HT-29 (cell line): ENCODE results near the gene CHMP4B. TPM values are rescaled to one million over a fixed set of nuclear protein-coding genes. Genes with fewer than 3 reads are reported as not detected.

ENCODE experiments used
- DNase-seq: peaks from one replicate; pipeline ENCODE4 v3.0.0-alpha.2; 2015; ENCODE audit warnings: low spot score
- total RNA-seq: library from RNA; depleted of rRNA; stranded (reverse); fragments of >200 nt; shearing (Covaris generic); gene quantifications from 2 replicates; pipeline ENCODE4 v1.2.3, GENCODE V29; 2014

CHMP4B gene
- total RNA-seq, 1 experiment from 2014 or later = 120 TPM

DNA sequence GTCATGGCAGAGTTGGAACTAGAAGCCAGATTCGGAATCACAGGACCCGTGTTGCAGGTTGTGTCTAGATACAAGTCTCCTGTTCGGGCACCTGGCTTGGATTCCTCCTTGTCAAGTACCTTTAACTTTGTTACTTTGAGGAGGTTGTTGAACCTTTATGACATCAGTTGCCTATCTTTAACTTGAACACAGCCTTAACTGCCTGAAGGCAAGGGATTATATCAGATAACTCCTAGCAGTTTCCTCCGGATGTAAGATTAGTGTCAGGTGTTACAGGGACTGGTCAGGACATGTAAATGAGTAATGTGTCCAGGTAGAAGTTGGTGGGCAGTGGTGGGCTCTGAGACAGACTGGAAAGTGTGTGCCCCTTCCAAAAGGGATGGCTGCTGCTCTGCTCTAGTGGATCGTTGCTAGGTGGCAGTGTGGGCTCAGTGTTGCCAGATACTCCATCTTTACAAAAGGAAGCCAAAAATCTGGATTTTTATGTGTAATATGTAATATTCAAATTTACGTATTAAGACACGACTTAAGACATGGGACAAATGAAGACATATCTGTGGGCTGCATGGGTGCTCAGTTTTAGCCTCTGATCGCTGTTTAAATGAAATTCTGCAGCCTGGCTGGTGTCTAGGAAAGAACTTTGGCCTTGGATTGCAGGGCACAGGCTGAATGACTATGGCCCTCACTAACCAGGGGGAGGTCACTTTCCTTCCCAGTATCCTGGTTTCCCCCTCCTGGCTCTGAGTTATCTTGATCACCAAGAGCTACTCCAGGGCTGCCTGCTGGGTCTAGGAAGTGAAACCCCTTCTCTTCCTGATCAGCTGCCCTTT, 27.1 kb downstream of the CHMP4B start:
- no peak for DNase-seq

DNA sequence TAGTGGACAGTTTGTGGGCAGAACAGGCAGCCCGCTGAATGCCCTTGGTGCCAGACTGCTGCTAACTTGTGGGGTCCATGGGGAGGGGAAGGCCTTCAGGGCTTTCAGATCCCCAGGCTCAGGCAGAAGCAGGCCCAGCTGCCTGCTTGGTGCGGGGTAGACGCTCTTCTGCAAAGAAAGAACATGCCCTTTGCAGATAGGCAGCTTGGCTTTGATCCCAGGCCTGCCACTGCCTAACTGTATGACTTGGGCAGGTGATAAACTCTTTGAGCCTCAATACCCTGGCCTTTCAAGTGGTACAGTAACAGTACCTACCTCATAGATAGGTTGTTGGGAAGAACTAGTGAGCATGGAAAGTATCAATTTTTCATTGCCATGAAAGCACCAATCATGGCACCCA, 28.4 kb downstream of the CHMP4B start:
- DNase-seq = no peak

GRCh38 chr20:33840160-33840559, 29.0 kb downstream of the CHMP4B start:
- DNase-seq = no peak

DNA sequence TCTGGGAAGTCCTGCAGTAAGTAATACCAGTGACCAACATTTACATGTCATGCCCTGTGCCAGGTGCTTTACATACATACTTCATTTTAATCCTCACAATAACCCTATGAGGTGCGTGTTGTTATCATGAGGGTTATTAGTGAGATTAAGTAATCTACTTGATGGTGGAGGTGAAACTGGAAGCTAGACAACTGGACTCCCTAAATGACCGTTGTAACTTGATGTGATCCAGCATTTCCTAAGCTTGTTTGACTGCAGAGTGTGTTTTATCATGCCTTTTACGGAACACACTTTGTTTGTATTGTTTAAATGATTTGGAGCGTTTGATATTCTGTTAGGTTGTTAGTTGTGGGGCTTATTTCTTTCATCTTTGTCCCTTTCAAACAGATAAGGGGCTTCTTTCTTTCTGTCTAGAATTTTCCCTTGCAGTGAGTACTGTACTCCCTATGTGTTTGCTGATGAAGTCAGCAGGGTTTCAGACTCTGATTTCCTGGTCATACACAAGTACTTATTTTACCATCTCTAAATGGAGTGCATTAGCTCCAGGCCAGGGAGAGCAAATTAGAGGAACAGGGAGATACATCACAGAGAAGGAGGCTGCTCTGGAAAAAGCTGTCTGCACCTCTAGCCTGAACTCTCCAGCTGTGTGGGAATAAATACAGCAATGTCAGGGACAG, 29.7 kb downstream of the CHMP4B start:
- no peak for DNase-seq

GRCh38 chr20:33841436-33841799, 30.3 kb downstream of the CHMP4B start:
- no peak for DNase-seq

GRCh38 chr20:33842346-33842745, 31.2 kb downstream of the CHMP4B start:
- no peak for DNase-seq

- DNase-seq = no peak
Observed at GRCh38 chr20:33843050-33843449, 31.9 kb downstream of the CHMP4B start.

DNA sequence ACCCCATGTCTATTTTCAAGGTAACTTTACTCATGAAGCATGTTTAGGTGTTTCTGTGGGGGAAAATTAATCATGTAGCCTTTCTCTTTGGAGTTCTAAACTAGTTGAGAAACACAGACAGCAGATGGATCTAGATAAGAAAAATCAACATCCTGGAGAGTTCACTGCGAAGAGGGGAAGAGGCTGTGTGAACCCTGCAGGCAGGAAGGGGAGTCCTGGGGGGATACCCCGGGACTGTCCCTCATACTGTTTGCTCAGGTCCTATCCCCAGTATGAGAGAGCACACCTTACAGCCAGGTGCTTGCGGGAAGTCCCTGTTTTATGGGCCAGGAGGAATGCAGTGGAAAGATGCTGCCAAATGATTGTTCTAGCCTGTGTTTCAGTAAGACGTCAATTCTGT, 32.7 kb downstream of the CHMP4B start:
- peak; percentile 45 for DNase-seq

DNA sequence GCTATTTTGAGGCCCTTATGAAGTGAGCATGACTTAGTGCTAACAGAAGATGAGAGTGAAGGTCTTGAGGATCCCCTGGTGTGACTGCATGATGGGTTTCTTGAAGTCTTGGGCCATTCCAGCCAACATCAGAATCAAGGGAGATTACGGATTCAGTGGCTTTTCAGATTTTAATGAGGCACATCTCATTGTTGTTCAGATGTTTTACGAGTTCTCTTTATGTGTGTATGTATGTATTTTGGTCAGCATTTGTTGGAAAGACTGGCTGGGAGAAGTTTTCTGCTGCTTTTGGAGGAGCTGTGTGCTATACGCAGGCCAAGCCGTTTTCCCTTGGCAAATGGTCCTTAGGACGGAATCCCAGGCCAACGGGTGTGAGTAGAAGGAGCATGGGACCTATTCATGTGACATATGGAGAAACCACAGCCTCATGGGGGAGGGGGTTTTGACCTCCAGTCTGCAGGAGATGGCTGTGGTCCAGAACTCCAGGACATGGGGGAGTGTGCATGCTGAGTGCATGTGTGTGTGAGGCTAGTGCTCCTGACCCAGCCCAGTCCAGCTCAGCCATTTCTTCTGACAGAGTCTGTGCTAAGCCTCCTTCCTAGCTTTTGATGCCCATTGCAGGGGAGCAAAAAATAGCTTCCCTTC, 35.3 kb downstream of the CHMP4B start:
- no peak for DNase-seq

- no peak for DNase-seq
Observed at GRCh38 chr20:33847006-33847405, 35.9 kb downstream of the CHMP4B start.

DNA sequence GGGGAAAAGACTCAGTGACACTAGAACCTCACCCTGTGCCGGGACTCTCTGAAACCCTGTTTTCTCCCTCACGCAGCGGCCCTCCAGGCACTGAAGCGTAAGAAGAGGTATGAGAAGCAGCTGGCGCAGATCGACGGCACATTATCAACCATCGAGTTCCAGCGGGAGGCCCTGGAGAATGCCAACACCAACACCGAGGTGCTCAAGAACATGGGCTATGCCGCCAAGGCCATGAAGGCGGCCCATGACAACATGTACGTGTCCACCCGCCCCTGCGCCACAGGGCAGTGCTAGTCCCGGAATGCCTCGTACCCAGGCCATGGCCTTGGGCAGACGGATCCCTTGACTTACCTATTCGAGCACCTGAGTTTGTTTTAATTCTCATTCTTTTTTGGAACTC, 37.2 kb downstream of the CHMP4B start:
- DNase-seq = no peak

- DNase-seq = no peak
Observed at GRCh38 chr20:33850159-33850558, 39.0 kb downstream of the CHMP4B start.

DNA sequence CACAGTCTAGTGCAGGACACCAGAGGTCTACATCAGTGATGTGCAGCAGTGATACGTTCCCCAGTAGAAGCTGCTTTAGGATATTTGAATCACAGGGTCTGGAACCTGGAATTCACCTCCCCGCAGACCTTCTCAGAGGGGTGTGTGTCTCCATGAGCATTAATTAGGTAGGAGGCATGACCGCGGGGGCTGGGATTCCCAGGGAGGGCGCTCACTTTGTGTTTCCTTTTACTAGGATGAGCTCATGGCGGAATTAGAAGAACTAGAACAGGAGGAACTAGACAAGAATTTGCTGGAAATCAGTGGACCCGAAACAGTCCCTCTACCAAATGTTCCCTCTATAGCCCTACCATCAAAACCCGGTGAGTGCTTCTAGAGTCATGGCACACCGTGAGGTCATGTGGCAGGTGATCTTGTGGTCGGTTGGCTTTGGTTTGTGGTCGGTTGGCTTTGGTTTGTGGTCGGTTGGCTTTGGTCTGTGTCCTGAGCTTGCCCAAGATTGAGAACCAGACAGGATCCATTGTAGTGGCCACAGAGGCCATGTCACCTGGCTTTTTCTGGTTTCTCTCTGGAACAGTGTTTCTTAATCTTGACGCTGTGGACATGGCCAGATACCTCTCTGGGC, 40.8 kb downstream of the CHMP4B start:
- DNase-seq = no peak

DNA sequence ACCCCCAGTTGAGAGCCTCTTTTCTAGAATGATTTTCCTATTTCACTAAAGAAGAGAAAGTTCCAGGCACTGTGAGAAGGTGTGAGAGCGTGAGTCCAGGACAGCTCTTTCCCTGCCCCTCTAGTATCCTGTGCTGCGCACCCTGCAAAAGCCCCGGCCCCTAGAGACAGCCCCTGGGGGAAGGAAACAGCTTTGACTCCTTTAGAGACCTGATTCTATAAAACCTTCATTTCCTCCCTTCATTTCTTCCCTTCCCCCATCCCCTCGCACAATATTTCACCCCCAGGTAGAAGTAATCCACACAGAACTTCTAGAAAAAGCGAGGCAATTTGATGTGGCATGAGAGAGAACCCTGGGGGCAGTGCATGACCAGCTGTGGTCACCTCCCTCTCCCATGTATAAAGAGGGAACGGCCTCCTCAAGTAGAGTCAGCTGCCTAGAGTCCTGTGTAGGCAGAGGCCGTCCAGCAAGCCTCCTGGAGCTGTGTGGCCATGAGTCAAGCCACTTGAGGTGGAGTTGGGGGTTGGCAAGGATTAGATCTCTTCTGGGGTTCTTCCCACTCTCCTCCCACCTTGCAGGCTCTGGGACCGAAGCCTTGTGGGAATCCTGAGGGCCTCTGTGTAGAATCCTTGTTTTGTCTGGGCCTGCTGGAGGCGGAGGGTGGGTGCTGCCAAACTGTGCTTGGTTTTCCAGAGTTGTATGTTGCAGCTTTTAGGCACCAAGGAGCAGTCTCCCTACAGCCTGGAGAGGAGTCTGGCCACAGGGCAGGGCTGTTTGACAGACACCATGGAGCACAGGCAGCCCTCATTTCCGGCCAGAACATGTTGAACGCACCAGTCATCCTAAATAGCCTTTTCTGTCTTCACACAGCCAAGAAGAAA, 41.7 kb downstream of the CHMP4B start:
- no peak for DNase-seq

DNA sequence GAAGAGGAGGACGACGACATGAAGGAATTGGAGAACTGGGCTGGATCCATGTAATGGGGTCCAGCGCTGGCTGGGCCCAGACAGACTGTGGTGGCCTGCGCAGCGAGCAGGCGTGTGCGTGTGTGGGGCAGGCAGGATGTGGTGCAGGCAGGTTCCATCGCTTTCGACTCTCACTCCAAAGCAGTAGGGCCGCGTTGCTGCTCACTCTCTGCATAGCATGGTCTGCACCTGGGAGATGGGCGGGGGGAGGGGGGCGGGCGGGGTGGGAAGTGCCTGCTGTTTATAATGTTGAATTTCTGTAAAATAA, 42.3 kb downstream of the CHMP4B start:
- DNase-seq = no peak

DNA sequence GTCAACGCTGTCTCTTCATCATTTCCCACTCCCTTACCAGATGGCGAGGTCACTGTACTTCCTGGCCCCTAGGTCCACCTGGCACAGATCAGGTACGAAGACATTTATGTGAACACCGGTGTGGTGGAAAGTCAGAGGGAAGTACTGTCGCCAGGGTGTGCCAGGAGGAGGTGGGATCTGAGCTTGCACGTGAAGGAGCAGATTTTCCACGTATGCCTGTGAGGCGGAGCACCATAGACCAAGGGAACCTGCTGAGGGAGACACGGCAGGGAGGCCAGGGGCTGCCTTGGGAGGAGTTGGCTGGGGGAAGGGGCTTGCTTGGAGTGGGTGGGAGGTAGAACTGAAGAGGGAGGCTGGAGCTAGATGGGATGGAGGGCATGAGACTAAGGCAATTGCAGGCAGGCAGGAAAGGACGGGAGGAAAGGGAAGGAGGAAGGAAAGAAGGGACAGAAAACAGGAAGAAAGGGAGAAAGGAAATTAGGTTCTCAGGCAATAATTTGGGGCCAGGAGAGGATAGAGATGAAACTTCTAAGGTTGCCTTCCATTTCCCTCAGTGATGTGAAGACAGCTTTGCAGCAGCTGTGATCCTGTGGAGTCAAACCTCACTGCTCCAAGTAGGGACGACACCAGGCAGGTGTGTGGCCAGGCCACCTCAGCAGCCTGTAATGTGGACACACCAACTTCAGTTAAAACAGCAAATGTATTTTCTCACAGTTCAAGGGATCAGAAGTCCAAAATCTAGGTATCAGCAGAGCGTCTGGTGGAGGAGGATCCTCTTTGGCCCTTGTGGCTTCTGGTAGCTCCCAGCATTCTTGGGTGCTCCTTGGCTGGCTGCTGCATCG, 46.8 kb downstream of the CHMP4B start:
- no peak for DNase-seq

GRCh38 chr20:33858666-33859065, 47.5 kb downstream of the CHMP4B start:
- DNase-seq = no peak

DNA sequence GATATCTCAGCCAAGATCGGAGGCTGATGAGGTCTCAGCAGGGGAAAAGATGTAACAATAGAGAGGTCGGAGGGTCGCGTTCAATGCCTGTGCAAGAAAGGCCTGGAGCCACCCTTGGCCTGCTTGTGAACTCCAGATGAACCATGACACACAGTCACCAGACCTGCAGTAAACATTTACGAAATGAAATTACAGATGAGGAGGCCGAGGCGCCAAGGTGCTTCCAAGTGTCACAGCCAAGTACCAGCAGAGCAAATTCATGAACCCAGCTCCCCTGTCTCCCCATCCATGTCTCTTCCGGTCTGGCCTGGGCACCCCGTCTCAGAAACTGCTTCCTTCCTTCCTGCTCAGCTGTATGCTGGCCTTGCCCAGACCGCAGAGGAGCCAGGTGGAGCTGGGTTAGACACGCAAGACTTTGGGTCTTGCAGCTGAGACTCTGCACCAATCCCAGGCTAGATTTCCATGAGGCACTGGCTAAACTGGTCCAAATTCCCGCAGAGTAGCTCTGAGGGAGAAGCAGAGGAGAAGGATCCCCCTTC, 48.1 kb downstream of the CHMP4B start:
- peak; percentile 45 for DNase-seq

GRCh38 chr20:33859751-33860150, 48.6 kb downstream of the CHMP4B start:
- DNase-seq = no peak

- DNase-seq = no peak
Observed at GRCh38 chr20:33861458-33861857, 50.3 kb downstream of the CHMP4B start.
